ENCODE measurements around the gene MXD3. TPM values are rescaled to one million over a fixed set of nuclear protein-coding genes. Genes with fewer than 3 reads are reported as not detected.
"Not testable (repeated sequence)": the region's sequence is repeated elsewhere in the genome, so short reads cannot be mapped to it uniquely, and the experiment has no call there.

MXD3 gene
- total RNA-seq, 1 donor from 2014 or later, result 31.1 TPM

GRCh38 chr5:177265395-177265794 is 46.3 kb downstream of the MXD3 start:
- Histone ChIP-seq H3K27me3 (no peaks in the 10 kb centered on the region), H3K4me2 (no peak overlapping the region), H3K36me3 (peaks cover 41% of the 10 kb centered on the region), H3K27ac (no peak overlapping the region), H3K9ac (no peak overlapping the region), H3K4me1 (no peaks in the 10 kb centered on the region), H4K20me1 (ENCODE audit: low read depth) (no peaks in the 10 kb centered on the region), H2AFZ (replicated peaks) (no peak overlapping the region), H3K4me3 (no peak overlapping the region), H3K79me2 (ENCODE audit: low read depth) (peaks cover 17% of the 10 kb centered on the region), H3F3A (ENCODE audit: low read depth) (peaks cover 25% of the 10 kb centered on the region), H3K9me3 (ENCODE audit: low read depth) (no peaks in the 10 kb centered on the region)
- Mint-ChIP-seq H3K9me3 (no peaks in the 10 kb centered on the region), H3K27ac (no peak overlapping the region), H3K27me3 (ENCODE audit: insufficient read depth, low read depth) (no peaks in the 10 kb centered on the region), H3K4me1 (no peaks in the 10 kb centered on the region), H3K36me3 (peaks cover 24% of the 10 kb centered on the region), H3K4me3 (no peak overlapping the region)
- TF ChIP-seq EZH2 (IDR thresholded peaks at IDR 0.05) (no peak), CTCF (IDR thresholded peaks at IDR 0.05) (no peak), EZH2phosphoT487 (IDR thresholded peaks at IDR 0.05) (no peak)
- no peak for DNase-seq (ENCODE audit: low spot score)

DNA sequence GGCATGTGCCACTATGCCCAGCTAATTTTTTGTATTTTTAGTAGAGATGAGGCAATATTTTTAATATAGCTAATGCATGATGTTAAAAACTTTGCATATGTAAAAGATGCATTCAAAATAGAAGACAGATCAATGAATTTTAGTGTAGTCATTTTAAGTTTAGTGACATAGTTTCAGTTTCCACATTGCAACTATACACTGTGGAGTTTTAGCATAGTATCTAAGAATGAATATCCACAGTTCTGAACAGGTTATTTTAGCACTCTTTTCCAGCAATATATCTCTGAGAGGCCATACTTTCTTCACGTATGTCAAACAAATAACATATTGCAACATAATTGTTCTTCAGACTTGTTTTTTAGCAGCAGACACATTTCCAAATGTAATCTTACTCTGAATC is 47.5 kb downstream of the MXD3 start:
- no peak overlapping the region for H3K27ac ChIP-seq
- no peaks in the 10 kb centered on the region for H3K27me3 Mint-ChIP-seq (ENCODE audit: insufficient read depth, low read depth)
- H3K4me3 ChIP-seq, result no peak overlapping the region
- no peaks in the 10 kb centered on the region for H3K27me3 ChIP-seq
- no peaks in the 10 kb centered on the region for H4K20me1 ChIP-seq (ENCODE audit: low read depth)
- no peak for TF ChIP-seq EZH2 (IDR thresholded peaks at IDR 0.05)
- TF ChIP-seq EZH2phosphoT487 (IDR thresholded peaks at IDR 0.05), result no peak
- no peak for TF ChIP-seq CTCF (IDR thresholded peaks at IDR 0.05)
- H3K36me3 Mint-ChIP-seq, result peaks cover 24% of the 10 kb centered on the region
- H3F3A ChIP-seq (ENCODE audit: low read depth), result peaks cover 33% of the 10 kb centered on the region
- no peak overlapping the region for H3K27ac Mint-ChIP-seq
- no peaks in the 10 kb centered on the region for H3K9me3 ChIP-seq (ENCODE audit: low read depth)
- H3K79me2 ChIP-seq (ENCODE audit: low read depth), result peaks cover 13% of the 10 kb centered on the region
- no peaks in the 10 kb centered on the region for H3K4me1 Mint-ChIP-seq
- no peak overlapping the region for H3K4me2 ChIP-seq
- H3K9me3 Mint-ChIP-seq, result no peaks in the 10 kb centered on the region
- H3K4me3 Mint-ChIP-seq, result no peak overlapping the region
- H2AFZ ChIP-seq (replicated peaks), result no peak overlapping the region
- DNase-seq (ENCODE audit: low spot score), result no peak
- no peak overlapping the region for H3K9ac ChIP-seq
- peaks cover 40% of the 10 kb centered on the region for H3K36me3 ChIP-seq
- H3K4me1 ChIP-seq, result no peaks in the 10 kb centered on the region

DNA sequence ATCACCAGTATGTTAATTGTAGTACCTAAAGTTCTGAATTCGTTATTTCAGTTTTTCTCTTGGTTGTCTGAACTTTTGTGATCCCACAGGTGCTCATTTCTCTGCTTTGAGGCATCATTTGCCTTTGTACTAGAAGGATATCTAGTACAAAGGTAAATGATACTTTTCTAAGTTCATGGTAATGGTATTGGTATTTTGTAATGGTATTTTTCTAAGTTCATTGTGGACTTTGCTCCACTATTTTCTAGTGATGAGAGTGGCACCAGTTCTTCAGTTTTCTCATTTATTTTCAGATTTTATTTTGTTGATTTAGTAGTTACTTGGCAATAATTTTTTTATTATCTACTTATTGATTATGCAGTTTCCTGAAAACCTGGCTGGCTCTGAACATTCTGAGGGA is 50.2 kb downstream of the MXD3 start:
- no peaks in the 10 kb centered on the region for H3K4me1 ChIP-seq
- H3K9ac ChIP-seq, result no peak overlapping the region
- H3K27me3 ChIP-seq, result no peaks in the 10 kb centered on the region
- peaks cover 32% of the 10 kb centered on the region for H3K36me3 ChIP-seq
- no peak overlapping the region for H2AFZ ChIP-seq (replicated peaks)
- H3K4me2 ChIP-seq, result no peak overlapping the region
- Mint-ChIP-seq H3K9me3 (no peaks in the 10 kb centered on the region), H3K27ac (no peak overlapping the region), H3K36me3 (peaks cover 28% of the 10 kb centered on the region), H3K4me3 (no peak overlapping the region), H3K27me3 (ENCODE audit: insufficient read depth, low read depth) (no peaks in the 10 kb centered on the region), H3K4me1 (no peaks in the 10 kb centered on the region)
- H4K20me1 ChIP-seq (ENCODE audit: low read depth), result no peaks in the 10 kb centered on the region
- no peak overlapping the region for H3K27ac ChIP-seq
- no peak for DNase-seq (ENCODE audit: low spot score)
- peaks cover 14% of the 10 kb centered on the region for H3K79me2 ChIP-seq (ENCODE audit: low read depth)
- H3F3A ChIP-seq (ENCODE audit: low read depth), result peaks cover 34% of the 10 kb centered on the region
- no peak overlapping the region for H3K4me3 ChIP-seq
- no peaks in the 10 kb centered on the region for H3K9me3 ChIP-seq (ENCODE audit: low read depth)
- no peak for TF ChIP-seq EZH2phosphoT487 (IDR thresholded peaks at IDR 0.05)

DNA sequence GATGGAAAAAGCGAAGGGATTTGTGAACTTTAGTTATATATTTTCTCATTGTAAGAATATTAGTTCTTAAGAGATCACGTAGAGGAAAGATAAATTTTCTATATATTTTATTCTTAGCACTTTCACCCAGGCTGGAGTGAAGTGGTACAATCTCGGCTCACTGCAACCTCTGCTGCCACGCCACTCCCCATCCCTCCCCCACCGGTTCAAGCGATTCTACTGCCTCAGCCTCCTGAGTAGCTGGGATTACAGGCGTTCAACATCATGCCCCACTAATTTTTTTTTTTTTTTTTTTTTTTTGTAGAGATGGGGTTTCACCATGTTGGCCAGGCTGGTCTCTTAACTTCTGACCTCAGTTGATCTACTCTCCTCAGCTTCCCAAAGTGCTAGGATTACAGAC is 50.7 kb downstream of the MXD3 start:
- peaks cover 34% of the 10 kb centered on the region for H3F3A ChIP-seq (ENCODE audit: low read depth)
- H3K27me3 ChIP-seq, result no peaks in the 10 kb centered on the region
- no peaks in the 10 kb centered on the region for H3K9me3 ChIP-seq (ENCODE audit: low read depth)
- no peak overlapping the region for H3K4me3 Mint-ChIP-seq
- H3K9ac ChIP-seq, result no peak overlapping the region
- H2AFZ ChIP-seq (replicated peaks), result no peak overlapping the region
- no peak overlapping the region for H3K27ac Mint-ChIP-seq
- no peak overlapping the region for H3K4me3 ChIP-seq
- H3K4me1 Mint-ChIP-seq, result no peaks in the 10 kb centered on the region
- H3K4me2 ChIP-seq, result no peak overlapping the region
- peaks cover 32% of the 10 kb centered on the region for H3K36me3 ChIP-seq
- H3K27me3 Mint-ChIP-seq (ENCODE audit: insufficient read depth, low read depth), result no peaks in the 10 kb centered on the region
- no peaks in the 10 kb centered on the region for H3K4me1 ChIP-seq
- H3K9me3 Mint-ChIP-seq, result no peaks in the 10 kb centered on the region
- H3K27ac ChIP-seq, result peak overlapping the region; percentile 55
- peaks cover 27% of the 10 kb centered on the region for H3K36me3 Mint-ChIP-seq
- H4K20me1 ChIP-seq (ENCODE audit: low read depth), result no peaks in the 10 kb centered on the region
- TF ChIP-seq CTCF (IDR thresholded peaks at IDR 0.05) (no peak), EZH2phosphoT487 (IDR thresholded peaks at IDR 0.05) (no peak), EZH2 (IDR thresholded peaks at IDR 0.05) (no peak)
- no peak for DNase-seq (ENCODE audit: low spot score)
- H3K79me2 ChIP-seq (ENCODE audit: low read depth), result peaks cover 18% of the 10 kb centered on the region

DNA sequence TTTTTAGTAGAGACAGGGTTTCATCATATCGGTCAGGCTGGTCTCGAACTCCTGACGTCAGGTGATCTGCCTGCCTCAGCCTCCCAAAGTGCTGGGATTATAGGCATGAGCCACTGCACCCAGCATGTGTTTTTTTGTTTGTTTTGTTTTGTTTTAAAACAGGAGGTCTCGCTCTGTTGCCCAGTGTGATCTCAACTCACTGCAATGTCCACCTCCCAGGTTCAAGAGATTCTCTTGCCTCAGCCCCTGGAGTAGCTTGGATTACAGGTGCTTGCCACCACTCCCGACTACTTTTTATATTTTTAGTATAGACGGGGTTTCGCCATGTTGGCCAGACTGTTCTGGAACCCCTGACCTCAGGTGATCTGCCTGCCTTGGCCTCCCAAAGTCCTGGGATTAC is 53.0 kb downstream of the MXD3 start:
- H3K36me3 Mint-ChIP-seq, result peaks cover 24% of the 10 kb centered on the region
- not testable (repeated sequence) for H3K9ac ChIP-seq; H3K27ac Mint-ChIP-seq; H3K4me3 Mint-ChIP-seq; H4K20me1 ChIP-seq (ENCODE audit: low read depth); H3K9me3 Mint-ChIP-seq; H3K4me1 Mint-ChIP-seq; H3K4me3 ChIP-seq; H3K4me1 ChIP-seq; H3K9me3 ChIP-seq (ENCODE audit: low read depth); H3K27me3 ChIP-seq; H2AFZ ChIP-seq (replicated peaks); H3K4me2 ChIP-seq; H3K27me3 Mint-ChIP-seq (ENCODE audit: insufficient read depth, low read depth); DNase-seq (ENCODE audit: low spot score)
- peaks cover 38% of the 10 kb centered on the region for H3K79me2 ChIP-seq (ENCODE audit: low read depth)
- H3K27ac ChIP-seq, result peak overlapping the region; percentile 53
- H3K36me3 ChIP-seq, result peaks cover 31% of the 10 kb centered on the region
- H3F3A ChIP-seq (ENCODE audit: low read depth), result peaks cover 41% of the 10 kb centered on the region

Measured in neural progenitor cell (in vitro differentiated cells).